GOT3 (cell line): ENCODE results near the gene APLN.

Experiments used
- DNase-seq: peaks from one replicate; lab custom pipeline; 2025; ENCODE audit warnings: mixed read lengths; lab: John Stamatoyannopoulos, UW

The APLN gene

DNA sequence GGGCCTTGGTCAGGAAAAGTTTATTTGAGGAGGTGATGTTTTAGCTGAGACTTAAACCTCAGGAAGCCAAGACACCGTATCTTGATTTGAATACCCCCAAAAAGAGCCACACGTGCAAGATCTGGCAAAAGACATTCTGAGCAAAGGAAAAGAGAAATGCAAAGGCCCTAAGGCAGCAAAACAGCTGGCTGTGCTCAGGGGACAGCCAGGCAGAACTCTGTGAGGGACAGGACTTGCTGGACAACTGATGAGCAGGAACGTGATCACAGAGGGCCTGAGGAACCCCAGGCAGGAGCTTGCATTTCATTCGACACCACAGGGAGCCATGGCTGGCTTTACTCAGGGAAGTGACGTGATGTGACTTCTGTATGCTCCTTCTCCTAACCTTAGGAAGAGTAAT lies 58.7 kb downstream of the APLN start:
- no peak for DNase-seq
